SH-SY5Y (cell line): ENCODE results near the gene BTRC.

ENCODE experiments used
- GATA2 ChIP-seq: IDR thresholded peaks from 2 replicates; pipeline ENCODE4 v1.6.1; 2011; ENCODE audit warnings: mild to moderate bottlenecking, low read depth, low read length
- GATA3 ChIP-seq: IDR thresholded peaks from 2 replicates; pipeline ENCODE4 v1.6.1; 2011; ENCODE audit warnings: low read depth, mild to moderate bottlenecking, low read length, moderate library complexity

GRCh38 chr10:101363850-101364400, 10.0 kb downstream of the BTRC start:
- TF ChIP-seq GATA3 (no peak), GATA2 (no peak)
